Activated CD8-positive, alpha-beta memory T cell treated with anti-CD3 and anti-CD28 coated beads for 36 hours (primary cell): Measurements from ENCODE around the gene KRTAP5-2. TPM values are rescaled to one million over a fixed set of nuclear protein-coding genes. Genes with fewer than 3 reads are reported as not detected.
"Not testable (repeated sequence)": the region's sequence is repeated elsewhere in the genome, so short reads cannot be mapped to it uniquely, and the experiment has no call there.

Source experiments
- CTCF ChIA-PET: fragments of 350-600 bp; sonication (Branson Sonifier 250); formaldehyde crosslinking; loops from one replicate; lab custom pipeline; 2021; ENCODE audit warnings: antibody characterized with exemption; lab: Charles Lee
- POLR2A ChIA-PET: fragments of 350-600 bp; sonication (Branson Sonifier 250); formaldehyde crosslinking; loops from one replicate; lab custom pipeline; 2021; ENCODE audit warnings: antibody characterized with exemption; lab: Charles Lee
- total RNA-seq, 2 experiments: library from RNA; stranded (reverse); gene quantifications; one replicate each; pipeline ENCODE4 v1.2.3, GENCODE V29; 2021

The KRTAP5-2 gene
- total RNA-seq, 2 experiments from 2014 or later = not detected

- ChIA-PET POLR2A (no interaction called here), CTCF (interaction anchor here (1.3 kb wide), 1 partner anchor 33 kb away, joined by 3 read pairs; no protein-coding TSS in a partner anchor)
Measured at GRCh38 chr11:1630271-1630670, 32.2 kb upstream of the KRTAP5-2 start.

GRCh38 chr11:1629326-1630185 lies 31.5 kb upstream of the KRTAP5-2 start, which contains the start of gene KRTAP5-5:
TSS of gene KRTAP5-5 (plus strand) at chr11:1629775. CDS start at chr11:1629841, 66 bp downstream.
- ChIA-PET POLR2A (no interaction called here), CTCF (interaction anchor here (0.7 to 3.4 kb wide), 3 partner anchors 8 to 203 kb away, joined by 3 to 19 read pairs (median 6); no protein-coding TSS in a partner anchor)

- ChIA-PET CTCF (interaction anchor here (0.7 to 3.4 kb wide), 4 partner anchors 9 to 203 kb away, joined by 3 to 19 read pairs (median 4); no protein-coding TSS in a partner anchor), POLR2A (no interaction called here)
Measured at GRCh38 chr11:1628506-1629325, 30.6 kb upstream of the KRTAP5-2 start.

GRCh38 chr11:1625541-1625940 lies 27.4 kb upstream of the KRTAP5-2 start:
- POLR2A ChIA-PET = no interaction called here

GRCh38 chr11:1624621-1625020 lies 26.5 kb upstream of the KRTAP5-2 start:
- CTCF ChIA-PET = interaction anchor here (1.2 to 1.5 kb wide), 3 partner anchors 9 to 214 kb away, joined by 3 to 4 read pairs (median 4); partner anchors contain the start of gene TNNI2
- POLR2A ChIA-PET = no interaction called here

More at GRCh38 chr11:1625541-1625940, 27.4 kb upstream of the KRTAP5-2 start:
- CTCF ChIA-PET = interaction anchor here (1.5 kb wide), 1 partner anchor 213 kb away, joined by 3 read pairs; the partner anchor contains the start of gene TNNI2

GRCh38 chr11:1623716-1624115 lies 25.6 kb upstream of the KRTAP5-2 start:
- CTCF ChIA-PET = interaction anchor here (1.2 to 1.5 kb wide), 2 partner anchors 10 to 77 kb away, joined by 4 read pairs; no protein-coding TSS in a partner anchor
- POLR2A ChIA-PET = no interaction called here

GRCh38 chr11:1622086-1622485 lies 24.0 kb upstream of the KRTAP5-2 start, which contains the start of gene KRTAP5-4:
TSS of gene KRTAP5-4 (minus strand) at chr11:1622138. CDS start at chr11:1622093, 45 bp downstream.
- CTCF ChIA-PET = interaction anchor here (0.6 kb wide), 1 partner anchor 47 kb away, joined by 3 read pairs; no protein-coding TSS in a partner anchor
- POLR2A ChIA-PET = no interaction called here

GRCh38 chr11:1619449-1619848 lies 21.4 kb upstream of the KRTAP5-2 start:
- POLR2A ChIA-PET = no interaction called here
- CTCF ChIA-PET = interaction anchor here (1.4 kb wide), 1 partner anchor 74 kb away, joined by 5 read pairs; no protein-coding TSS in a partner anchor

- POLR2A ChIA-PET = no interaction called here
Measured at GRCh38 chr11:1618231-1618630, 20.1 kb upstream of the KRTAP5-2 start.

GRCh38 chr11:1608363-1608762 lies 10.3 kb upstream of the KRTAP5-2 start, which contains the start of gene KRTAP5-3:
TSS of gene KRTAP5-3 (minus strand) at chr11:1608463. CDS start at chr11:1608385, 78 bp downstream.
- ChIA-PET POLR2A (no interaction called here), CTCF (no interaction called here)

More at GRCh38 chr11:1618231-1618630, 20.1 kb upstream of the KRTAP5-2 start:
- CTCF ChIA-PET = interaction anchor here (1.1 kb wide), 1 partner anchor 76 kb away, joined by 3 read pairs; no protein-coding TSS in a partner anchor

- POLR2A ChIA-PET, CTCF ChIA-PET: not testable (repeated sequence)
Measured at GRCh38 chr11:1607901-1608300, 9.8 kb upstream of the KRTAP5-2 start.

GRCh38 chr11:1607156-1607845 lies 9.2 kb upstream of the KRTAP5-2 start:
- POLR2A ChIA-PET, CTCF ChIA-PET: not testable (repeated sequence)

- CTCF ChIA-PET = not testable (repeated sequence)
Measured at GRCh38 chr11:1605923-1606322, 7.8 kb upstream of the KRTAP5-2 start.

GRCh38 chr11:1604711-1605110 lies 6.6 kb upstream of the KRTAP5-2 start:
- POLR2A ChIA-PET = no interaction called here

More at GRCh38 chr11:1605923-1606322, 7.8 kb upstream of the KRTAP5-2 start:
- POLR2A ChIA-PET = not testable (repeated sequence)

GRCh38 chr11:1604181-1604580 lies 6.1 kb upstream of the KRTAP5-2 start:
- POLR2A ChIA-PET = no interaction called here
- CTCF ChIA-PET = no interaction called here

More at GRCh38 chr11:1604711-1605110, 6.6 kb upstream of the KRTAP5-2 start:
- CTCF ChIA-PET = no interaction called here

GRCh38 chr11:1603629-1604028 lies 5.5 kb upstream of the KRTAP5-2 start:
- ChIA-PET CTCF (no interaction called here), POLR2A (no interaction called here)

GRCh38 chr11:1601663-1602062 lies 3.6 kb upstream of the KRTAP5-2 start:
- CTCF ChIA-PET, POLR2A ChIA-PET: not testable (repeated sequence)

GRCh38 chr11:1600626-1601025 lies 2.5 kb upstream of the KRTAP5-2 start:
- CTCF ChIA-PET = interaction anchor here (1.6 kb wide), 1 partner anchor 11 kb away, joined by 3 read pairs; no protein-coding TSS in a partner anchor

More at GRCh38 chr11:1600626-1601025, 2.5 kb upstream of the KRTAP5-2 start:
- POLR2A ChIA-PET = no interaction called here
